WTC11 (cell line): Measurements from ENCODE around the gene TUBA1B. TPM values are rescaled to one million over a fixed set of nuclear protein-coding genes. Genes with fewer than 3 reads are reported as not detected.

Experiments used
- ATF1 ChIP-seq: sonication (generic); formaldehyde crosslinking; IDR thresholded peaks from 2 replicates; pipeline ENCODE4 v1.8.1; 2023; ENCODE audit warnings: mild to moderate bottlenecking, moderate library complexity, missing genetic modification reagents
- E2F5 ChIP-seq: sonication (generic); formaldehyde crosslinking; IDR thresholded peaks from 2 replicates; pipeline ENCODE4 v1.8.1; 2022; ENCODE audit warnings: mild to moderate bottlenecking, moderate library complexity, missing genetic modification reagents
- EMX1 ChIP-seq: fragments of 250-450 bp; sonication (Bioruptor Pico); IDR thresholded peaks from 2 replicates; pipeline ENCODE4 v1.8.0; 2021; ENCODE audit warnings: mild to moderate bottlenecking
- FOXP1 ChIP-seq: sonication (generic); formaldehyde crosslinking; IDR thresholded peaks from 2 replicates; pipeline ENCODE4 v1.8.0; 2022; ENCODE audit warnings: missing genetic modification reagents, mild to moderate bottlenecking, moderate library complexity, borderline replicate concordance
- HMGA2 ChIP-seq: fragments of 250-450 bp; sonication (Bioruptor Pico); IDR thresholded peaks from 2 replicates; pipeline ENCODE4 v1.4.0; 2021; ENCODE audit warnings: mild to moderate bottlenecking, moderate library complexity
- JUN ChIP-seq: sonication (generic); formaldehyde crosslinking; IDR thresholded peaks from 2 replicates; pipeline ENCODE4 v1.8.0; 2023; ENCODE audit warnings: mild to moderate bottlenecking, missing genetic modification reagents
- MXD4 ChIP-seq: fragments of 250-450 bp; sonication (Bioruptor Pico); IDR thresholded peaks from 2 replicates; pipeline ENCODE4 v1.8.0; 2021; ENCODE audit warnings: mild to moderate bottlenecking, moderate library complexity, borderline replicate concordance
- NFATC4 ChIP-seq: fragments of 250-450 bp; sonication (Bioruptor Pico); IDR thresholded peaks from 2 replicates; pipeline ENCODE4 v1.9.0; 2021; ENCODE audit warnings: mild to moderate bottlenecking
- NR1H2 ChIP-seq: sonication (generic); formaldehyde crosslinking; IDR thresholded peaks from 2 replicates; pipeline ENCODE4 v1.9.0; 2021; ENCODE audit warnings: mild to moderate bottlenecking, moderate library complexity, missing genetic modification reagents
- RELA ChIP-seq: sonication (generic); formaldehyde crosslinking; IDR thresholded peaks from 2 replicates; pipeline ENCODE4 v1.8.1; 2022; ENCODE audit warnings: missing genetic modification reagents, mild to moderate bottlenecking, borderline replicate concordance
- SOX15 ChIP-seq: fragments of 250-450 bp; sonication (Bioruptor Pico); IDR thresholded peaks from 2 replicates; pipeline ENCODE4 v1.9.0; 2021; ENCODE audit warnings: mild to moderate bottlenecking
- SP1 ChIP-seq: sonication (generic); formaldehyde crosslinking; conservative IDR thresholded peaks from 2 replicates; pipeline ENCODE4 v1.8.1; 2022; ENCODE audit warnings: missing genetic modification reagents
- TP53 ChIP-seq: sonication (generic); formaldehyde crosslinking; IDR thresholded peaks from 2 replicates; pipeline ENCODE4 v1.8.1; 2023; ENCODE audit warnings: mild to moderate bottlenecking, missing genetic modification reagents
- ZBTB21 ChIP-seq: sonication (generic); formaldehyde crosslinking; IDR thresholded peaks from 2 replicates; pipeline ENCODE4 v1.8.1; 2023; ENCODE audit warnings: mild to moderate bottlenecking, missing genetic modification reagents, borderline replicate concordance
- ZNF121 ChIP-seq: sonication (generic); formaldehyde crosslinking; IDR thresholded peaks from 2 replicates; pipeline ENCODE4 v1.8.0; 2023; ENCODE audit warnings: missing genetic modification reagents
- ZNF396 ChIP-seq: fragments of 250-450 bp; sonication (Bioruptor Pico); IDR thresholded peaks from 2 replicates; pipeline ENCODE4 v1.8.0; 2021; ENCODE audit warnings: mild to moderate bottlenecking, moderate library complexity, borderline replicate concordance
- ZNF416 ChIP-seq: fragments of 250-450 bp; sonication (Bioruptor Pico); IDR thresholded peaks from 2 replicates; pipeline ENCODE4 v1.9.0; 2021; ENCODE audit warnings: mild to moderate bottlenecking, inconsistent platforms
- ZNF423 ChIP-seq: fragments of 250-450 bp; sonication (Bioruptor Pico); IDR thresholded peaks from 2 replicates; pipeline ENCODE4 v2.1.2; 2022; ENCODE audit warnings: mild to moderate bottlenecking, moderate library complexity
- ZNF532 ChIP-seq: fragments of 250-450 bp; sonication (Bioruptor Pico); IDR thresholded peaks from 2 replicates; pipeline ENCODE4 v1.9.0; 2021; ENCODE audit warnings: mild to moderate bottlenecking, borderline replicate concordance
- ZNF671 ChIP-seq: fragments of 250-450 bp; sonication (Bioruptor Pico); IDR thresholded peaks from 2 replicates; pipeline ENCODE4 v1.8.0; 2021; ENCODE audit warnings: mild to moderate bottlenecking
- total RNA-seq: library from RNA; stranded (reverse); gene quantifications from 3 replicates; pipeline ENCODE4 v1.2.3, GENCODE V29; 2021
- TF ChIP-seq, protein P1 (sequence below): sonication (generic); formaldehyde crosslinking; IDR thresholded peaks from 2 replicates; pipeline ENCODE4 v1.8.1; 2023; ENCODE audit warnings: mild to moderate bottlenecking, missing genetic modification reagents, borderline replicate concordance
- TF ChIP-seq, protein P2 (sequence below): sonication (generic); formaldehyde crosslinking; IDR thresholded peaks from 2 replicates; pipeline ENCODE4 v1.8.0; 2022; ENCODE audit warnings: mild to moderate bottlenecking, missing genetic modification reagents
- TF ChIP-seq, protein P3 (sequence below): sonication (generic); formaldehyde crosslinking; IDR thresholded peaks from 2 replicates; pipeline ENCODE4 v1.8.0; 2023; ENCODE audit warnings: missing genetic modification reagents, mild to moderate bottlenecking, borderline replicate concordance

The TUBA1B gene
- total RNA-seq, 1 experiment from 2014 or later: 1,806 TPM

- TF ChIP-seq, protein P1, sequence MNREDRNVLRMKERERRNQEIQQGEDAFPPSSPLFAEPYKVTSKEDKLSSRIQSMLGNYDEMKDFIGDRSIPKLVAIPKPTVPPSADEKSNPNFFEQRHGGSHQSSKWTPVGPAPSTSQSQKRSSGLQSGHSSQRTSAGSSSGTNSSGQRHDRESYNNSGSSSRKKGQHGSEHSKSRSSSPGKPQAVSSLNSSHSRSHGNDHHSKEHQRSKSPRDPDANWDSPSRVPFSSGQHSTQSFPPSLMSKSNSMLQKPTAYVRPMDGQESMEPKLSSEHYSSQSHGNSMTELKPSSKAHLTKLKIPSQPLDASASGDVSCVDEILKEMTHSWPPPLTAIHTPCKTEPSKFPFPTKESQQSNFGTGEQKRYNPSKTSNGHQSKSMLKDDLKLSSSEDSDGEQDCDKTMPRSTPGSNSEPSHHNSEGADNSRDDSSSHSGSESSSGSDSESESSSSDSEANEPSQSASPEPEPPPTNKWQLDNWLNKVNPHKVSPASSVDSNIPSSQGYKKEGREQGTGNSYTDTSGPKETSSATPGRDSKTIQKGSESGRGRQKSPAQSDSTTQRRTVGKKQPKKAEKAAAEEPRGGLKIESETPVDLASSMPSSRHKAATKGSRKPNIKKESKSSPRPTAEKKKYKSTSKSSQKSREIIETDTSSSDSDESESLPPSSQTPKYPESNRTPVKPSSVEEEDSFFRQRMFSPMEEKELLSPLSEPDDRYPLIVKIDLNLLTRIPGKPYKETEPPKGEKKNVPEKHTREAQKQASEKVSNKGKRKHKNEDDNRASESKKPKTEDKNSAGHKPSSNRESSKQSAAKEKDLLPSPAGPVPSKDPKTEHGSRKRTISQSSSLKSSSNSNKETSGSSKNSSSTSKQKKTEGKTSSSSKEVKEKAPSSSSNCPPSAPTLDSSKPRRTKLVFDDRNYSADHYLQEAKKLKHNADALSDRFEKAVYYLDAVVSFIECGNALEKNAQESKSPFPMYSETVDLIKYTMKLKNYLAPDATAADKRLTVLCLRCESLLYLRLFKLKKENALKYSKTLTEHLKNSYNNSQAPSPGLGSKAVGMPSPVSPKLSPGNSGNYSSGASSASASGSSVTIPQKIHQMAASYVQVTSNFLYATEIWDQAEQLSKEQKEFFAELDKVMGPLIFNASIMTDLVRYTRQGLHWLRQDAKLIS (CRISPR knock-in tag): 0 out of 2 replicates have a peak, but pooled peaks have one; percentile 18
- TF ChIP-seq SOX15 (CRISPR knock-in tag) (no peak), ZNF423 (CRISPR knock-in tag) (no peak), E2F5 (CRISPR knock-in tag) (no peak), RELA (CRISPR knock-in tag) (no peak), ZNF532 (CRISPR knock-in tag) (0 out of 2 replicates have a peak, but pooled peaks have one; percentile 8), FOXP1 (no peak), NR1H2 (CRISPR knock-in tag) (no peak), HMGA2 (CRISPR knock-in tag) (no peak), NFATC4 (no peak; the same call in 1 of the 2 replicates), ATF1 (CRISPR knock-in tag) (no peak), SP1 (CRISPR knock-in tag) (no peak), ZNF121 (CRISPR knock-in tag) (no peak), ZNF671 (CRISPR knock-in tag) (0 out of 2 replicates have a peak, but pooled peaks have one; percentile 6), ZNF416 (CRISPR knock-in tag) (peak; percentile 49; the same call in 1 of the 2 replicates), TP53 (no peak), JUN (CRISPR knock-in tag) (no peak), MXD4 (no peak), ZNF396 (CRISPR knock-in tag) (no peak), EMX1 (CRISPR knock-in tag) (peak; percentile 91), ZBTB21 (CRISPR knock-in tag) (no peak)
- TF ChIP-seq, protein P2, sequence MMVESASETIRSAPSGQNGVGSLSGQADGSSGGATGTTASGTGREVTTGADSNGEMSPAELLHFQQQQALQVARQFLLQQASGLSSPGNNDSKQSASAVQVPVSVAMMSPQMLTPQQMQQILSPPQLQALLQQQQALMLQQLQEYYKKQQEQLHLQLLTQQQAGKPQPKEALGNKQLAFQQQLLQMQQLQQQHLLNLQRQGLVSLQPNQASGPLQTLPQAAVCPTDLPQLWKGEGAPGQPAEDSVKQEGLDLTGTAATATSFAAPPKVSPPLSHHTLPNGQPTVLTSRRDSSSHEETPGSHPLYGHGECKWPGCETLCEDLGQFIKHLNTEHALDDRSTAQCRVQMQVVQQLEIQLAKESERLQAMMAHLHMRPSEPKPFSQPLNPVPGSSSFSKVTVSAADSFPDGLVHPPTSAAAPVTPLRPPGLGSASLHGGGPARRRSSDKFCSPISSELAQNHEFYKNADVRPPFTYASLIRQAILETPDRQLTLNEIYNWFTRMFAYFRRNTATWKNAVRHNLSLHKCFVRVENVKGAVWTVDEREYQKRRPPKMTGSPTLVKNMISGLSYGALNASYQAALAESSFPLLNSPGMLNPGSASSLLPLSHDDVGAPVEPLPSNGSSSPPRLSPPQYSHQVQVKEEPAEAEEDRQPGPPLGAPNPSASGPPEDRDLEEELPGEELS (CRISPR knock-in tag): no peak
- TF ChIP-seq, protein P3, sequence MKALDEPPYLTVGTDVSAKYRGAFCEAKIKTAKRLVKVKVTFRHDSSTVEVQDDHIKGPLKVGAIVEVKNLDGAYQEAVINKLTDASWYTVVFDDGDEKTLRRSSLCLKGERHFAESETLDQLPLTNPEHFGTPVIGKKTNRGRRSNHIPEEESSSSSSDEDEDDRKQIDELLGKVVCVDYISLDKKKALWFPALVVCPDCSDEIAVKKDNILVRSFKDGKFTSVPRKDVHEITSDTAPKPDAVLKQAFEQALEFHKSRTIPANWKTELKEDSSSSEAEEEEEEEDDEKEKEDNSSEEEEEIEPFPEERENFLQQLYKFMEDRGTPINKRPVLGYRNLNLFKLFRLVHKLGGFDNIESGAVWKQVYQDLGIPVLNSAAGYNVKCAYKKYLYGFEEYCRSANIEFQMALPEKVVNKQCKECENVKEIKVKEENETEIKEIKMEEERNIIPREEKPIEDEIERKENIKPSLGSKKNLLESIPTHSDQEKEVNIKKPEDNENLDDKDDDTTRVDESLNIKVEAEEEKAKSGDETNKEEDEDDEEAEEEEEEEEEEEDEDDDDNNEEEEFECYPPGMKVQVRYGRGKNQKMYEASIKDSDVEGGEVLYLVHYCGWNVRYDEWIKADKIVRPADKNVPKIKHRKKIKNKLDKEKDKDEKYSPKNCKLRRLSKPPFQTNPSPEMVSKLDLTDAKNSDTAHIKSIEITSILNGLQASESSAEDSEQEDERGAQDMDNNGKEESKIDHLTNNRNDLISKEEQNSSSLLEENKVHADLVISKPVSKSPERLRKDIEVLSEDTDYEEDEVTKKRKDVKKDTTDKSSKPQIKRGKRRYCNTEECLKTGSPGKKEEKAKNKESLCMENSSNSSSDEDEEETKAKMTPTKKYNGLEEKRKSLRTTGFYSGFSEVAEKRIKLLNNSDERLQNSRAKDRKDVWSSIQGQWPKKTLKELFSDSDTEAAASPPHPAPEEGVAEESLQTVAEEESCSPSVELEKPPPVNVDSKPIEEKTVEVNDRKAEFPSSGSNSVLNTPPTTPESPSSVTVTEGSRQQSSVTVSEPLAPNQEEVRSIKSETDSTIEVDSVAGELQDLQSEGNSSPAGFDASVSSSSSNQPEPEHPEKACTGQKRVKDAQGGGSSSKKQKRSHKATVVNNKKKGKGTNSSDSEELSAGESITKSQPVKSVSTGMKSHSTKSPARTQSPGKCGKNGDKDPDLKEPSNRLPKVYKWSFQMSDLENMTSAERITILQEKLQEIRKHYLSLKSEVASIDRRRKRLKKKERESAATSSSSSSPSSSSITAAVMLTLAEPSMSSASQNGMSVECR (CRISPR knock-in tag): no peak
Observed at GRCh38 chr12:49126852-49127763, 4.1 kb downstream of the TUBA1B start (continued).
